ENCODE results near the gene CEACAM7.

- TF ChIP-seq CTCF (IDR thresholded peaks at IDR 0.05; ENCODE audit: borderline replicate concordance, extremely low read depth, low read length, poor library complexity, severe bottlenecking) (no peak), EZH2 (IDR thresholded peaks at IDR 0.05; ENCODE audit: borderline replicate concordance, low read depth, low read length, severe bottlenecking) (no peak)
These were observed 12.5 kb upstream of the CEACAM7 start for GRCh38 chr19:41700381-41701195.

Data from DND-41 (cell line).